DLD1 (cell line): Measurements from ENCODE around the gene PRR36.

ENCODE experiments used
- in situ Hi-C: cut with HindIII; loops from 2 replicates; pipeline ENCODE4 v1.10.0; 2017; ENCODE audit warnings: low sequenced_read_pairs

PRR36 gene

DNA sequence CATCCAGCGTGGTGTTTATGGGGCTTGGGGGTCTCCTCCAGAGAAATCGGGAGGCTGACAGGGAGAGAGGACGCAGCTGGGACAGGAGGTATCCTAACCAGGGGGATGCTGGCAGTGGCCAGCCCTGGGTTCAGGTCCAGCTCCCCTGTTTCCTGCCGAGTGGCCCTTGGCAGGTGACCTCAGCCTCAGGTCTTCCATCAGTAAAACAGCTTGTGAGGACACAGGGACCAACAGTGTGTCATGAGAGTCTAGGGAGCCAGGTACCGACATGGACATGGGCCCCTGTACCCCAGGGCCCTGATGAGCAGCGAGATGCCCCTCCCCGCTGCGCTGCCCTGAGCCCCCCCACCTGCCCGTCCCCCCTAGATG is 24.6 kb downstream of the PRR36 start:
- in situ Hi-C loops = no loop called here

DNA sequence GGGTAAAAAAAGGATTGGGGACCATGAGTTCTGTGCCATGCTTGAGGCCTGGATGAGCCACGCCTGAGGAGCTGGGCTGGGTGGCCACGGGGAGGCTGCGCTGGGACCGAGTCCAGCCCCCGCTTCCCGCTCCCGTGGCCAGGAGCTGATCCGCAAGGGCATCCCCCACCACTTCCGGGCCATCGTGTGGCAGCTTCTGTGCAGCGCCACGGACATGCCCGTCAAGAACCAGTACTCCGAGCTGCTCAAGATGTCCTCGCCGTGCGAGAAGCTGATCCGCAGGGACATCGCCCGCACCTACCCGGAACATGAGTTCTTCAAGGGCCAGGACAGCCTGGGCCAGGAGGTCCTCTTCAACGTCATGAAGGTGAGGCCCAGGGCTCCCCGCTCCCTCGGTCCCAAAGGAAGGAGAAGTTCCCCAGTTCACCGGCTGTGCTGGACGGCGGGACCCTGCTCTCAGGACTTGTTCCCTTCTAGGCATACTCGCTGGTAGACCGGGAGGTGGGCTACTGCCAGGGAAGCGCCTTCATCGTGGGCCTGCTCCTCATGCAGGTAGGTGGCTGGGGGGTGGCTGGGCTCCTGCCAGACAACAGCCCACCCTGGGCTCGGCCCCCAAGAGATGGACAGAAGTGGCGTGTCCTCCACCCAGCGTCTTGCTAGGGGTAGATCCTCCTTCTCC is 25.3 kb downstream of the PRR36 start:
- in situ Hi-C loops = no loop called here

DNA sequence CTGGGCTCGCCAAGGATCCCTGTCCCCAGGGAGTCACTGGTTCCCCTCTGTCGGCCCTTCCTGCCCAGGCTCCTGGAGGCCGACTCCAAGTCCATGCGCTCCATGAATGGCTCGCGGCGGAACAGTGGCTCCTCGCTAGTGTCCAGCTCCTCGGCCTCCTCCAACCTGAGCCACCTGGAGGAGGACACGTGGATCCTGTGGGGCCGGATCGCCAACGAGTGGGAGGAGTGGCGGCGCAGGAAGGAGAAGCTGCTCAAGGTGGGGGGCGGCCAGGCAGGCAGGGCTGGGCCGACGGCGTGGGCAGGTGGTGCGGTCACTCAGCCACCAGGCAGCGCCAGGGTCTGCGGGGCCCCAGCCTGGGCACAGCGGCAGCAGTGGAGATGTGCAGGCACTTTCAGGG is 26.5 kb downstream of the PRR36 start:
- in situ Hi-C loops = no loop called here

DNA sequence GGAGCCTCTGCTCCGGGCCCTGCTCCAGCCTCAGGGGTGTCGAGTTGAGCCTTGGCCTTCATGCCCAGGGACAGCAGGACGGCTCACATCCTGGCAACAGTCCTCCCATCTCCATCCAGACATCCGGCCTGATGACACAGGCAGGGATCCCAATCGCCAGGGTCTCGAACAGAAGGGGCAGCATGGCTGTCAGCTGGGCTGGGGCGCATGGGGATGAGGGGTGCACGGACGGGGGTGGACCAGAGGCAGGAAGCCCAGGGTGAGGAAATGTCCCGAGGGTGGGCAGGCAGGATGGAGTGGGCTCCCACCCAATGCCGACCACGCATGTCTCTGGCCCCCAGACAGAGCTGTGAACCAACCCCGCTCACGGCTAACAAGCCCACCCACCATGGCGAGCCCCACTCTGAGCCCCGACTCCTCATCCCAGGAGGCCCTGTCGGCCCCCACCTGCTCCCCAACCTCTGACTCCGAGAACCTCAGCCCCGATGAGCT is 28.0 kb downstream of the PRR36 start:
- in situ Hi-C loops = no loop called here

DNA sequence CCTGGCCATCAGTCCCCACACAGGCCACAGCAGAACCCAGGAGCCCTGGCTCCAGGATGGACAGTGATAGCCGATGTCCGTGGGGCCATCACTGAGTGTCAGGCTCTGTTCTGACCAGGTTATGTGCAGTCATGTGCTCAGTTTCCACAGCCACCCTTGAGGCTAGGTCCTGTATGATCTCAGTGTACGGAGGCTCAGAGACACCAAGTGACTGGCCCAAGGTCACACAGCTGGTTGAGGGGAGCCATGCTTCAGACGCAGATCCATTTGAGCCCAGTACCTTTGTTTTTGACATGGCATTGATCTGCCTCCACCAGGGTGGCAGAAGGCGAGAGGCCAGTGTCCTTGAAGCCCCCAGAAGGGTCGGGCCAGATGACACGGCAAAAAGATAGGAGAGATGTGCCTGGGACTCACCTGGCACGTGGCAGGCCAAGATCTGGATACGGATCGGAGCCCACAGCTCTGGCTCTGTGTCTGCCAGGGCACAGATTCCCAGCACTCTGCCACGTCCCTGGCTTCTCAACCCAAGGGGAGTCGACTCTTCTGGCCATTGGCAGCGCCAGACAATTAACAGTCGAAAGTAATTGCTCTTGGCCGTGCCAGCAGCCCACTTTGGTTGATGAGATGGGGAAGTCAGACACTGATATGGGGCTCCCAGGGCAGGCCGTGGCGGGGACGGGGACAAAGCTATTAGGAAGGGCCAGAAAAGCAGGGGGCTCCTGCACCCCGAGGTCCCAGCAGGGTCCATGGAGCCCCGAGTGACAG is 28.6 kb downstream of the PRR36 start:
- in situ Hi-C loops = no loop called here

DNA sequence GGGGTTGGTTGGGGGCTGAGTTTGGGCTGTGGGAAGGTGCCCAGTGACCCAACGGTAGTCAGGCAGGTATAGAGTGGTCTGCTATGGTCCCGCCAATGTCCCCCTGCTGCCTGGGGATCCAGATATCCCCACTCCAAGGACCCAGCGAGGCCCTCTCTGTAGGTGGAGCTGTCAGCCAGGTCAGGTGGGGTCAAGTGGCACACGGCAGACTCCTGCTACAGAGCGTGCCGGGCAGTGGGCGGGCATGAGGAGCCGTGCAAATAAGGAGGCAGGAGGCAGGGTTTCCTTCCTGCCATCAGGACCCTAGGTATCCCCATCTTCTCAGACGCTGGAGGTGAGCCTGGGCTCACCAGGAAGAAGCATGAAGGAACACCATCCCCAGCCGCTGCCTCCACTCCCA is 29.2 kb downstream of the PRR36 start:
- in situ Hi-C loops = no loop called here

DNA sequence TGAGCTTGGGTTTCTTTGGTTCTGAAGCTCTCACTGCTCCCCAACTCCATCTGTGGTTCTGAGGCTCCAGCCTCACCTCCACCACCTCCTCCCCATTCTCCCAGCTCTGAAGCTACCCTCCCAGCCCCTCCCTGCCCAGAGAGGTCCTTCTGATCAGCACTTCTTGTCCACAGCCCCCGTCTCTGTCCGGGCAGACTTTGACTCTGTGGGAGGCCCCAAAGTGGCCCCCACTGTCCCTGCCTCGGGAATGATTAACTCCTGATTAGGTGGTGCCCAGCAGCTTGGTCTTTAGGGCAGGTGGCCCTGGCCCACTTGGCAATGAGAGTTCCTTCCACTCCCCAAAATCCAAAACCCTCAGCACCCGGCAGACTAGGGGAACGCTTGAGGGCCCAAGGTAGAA is 29.8 kb downstream of the PRR36 start:
- in situ Hi-C loops = no loop called here

DNA sequence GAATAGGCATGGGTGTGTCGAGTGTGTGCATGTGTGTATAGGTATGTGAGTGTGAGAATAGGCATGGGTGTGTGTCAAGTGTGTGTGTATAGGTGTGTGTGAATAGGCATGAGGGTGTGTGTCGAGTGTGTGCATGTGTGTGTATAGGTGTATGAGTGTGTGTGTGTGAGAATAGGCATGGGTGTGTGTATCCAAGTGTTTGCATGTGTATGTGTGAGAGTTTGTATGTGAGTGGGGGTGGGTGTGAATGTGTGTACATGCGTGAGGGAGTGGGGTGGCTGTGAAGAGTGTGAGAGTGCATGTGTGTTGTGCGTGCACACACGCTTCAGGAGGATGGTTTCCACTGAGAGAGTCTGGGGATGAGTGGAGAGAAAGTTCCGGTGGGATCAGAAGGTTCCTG is 30.7 kb downstream of the PRR36 start:
- in situ Hi-C loops = no loop called here

DNA sequence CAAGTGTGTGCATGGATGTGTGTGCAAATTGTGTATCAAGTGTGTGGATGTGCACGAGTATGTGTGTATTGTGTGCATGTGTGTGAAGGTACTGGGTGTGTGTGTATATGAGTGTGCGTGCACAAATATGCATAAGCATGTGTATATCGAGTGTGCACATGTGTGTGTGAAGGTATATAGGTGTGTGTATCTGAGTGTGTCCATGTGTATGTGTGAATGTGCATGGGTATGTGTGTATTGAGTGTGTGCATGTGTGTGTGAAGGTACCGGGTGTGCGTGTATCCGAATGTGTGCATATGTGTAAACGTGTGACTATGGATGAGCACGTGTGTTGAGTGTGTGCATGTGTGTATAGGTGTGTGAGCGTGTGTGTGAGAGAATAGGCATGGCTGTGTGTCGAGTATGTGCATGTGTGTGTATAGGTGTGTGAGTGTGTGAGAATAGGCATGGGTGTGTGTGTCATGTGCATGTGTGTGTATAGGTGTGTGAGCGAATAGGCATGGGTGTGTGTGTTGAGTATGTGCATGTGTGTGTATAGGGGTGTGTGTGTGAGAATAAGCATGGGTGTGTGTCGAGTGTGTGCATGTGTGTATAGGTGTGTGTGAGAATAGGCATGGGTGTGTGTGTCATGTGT is 31.4 kb downstream of the PRR36 start:
- in situ Hi-C loops = no loop called here

DNA sequence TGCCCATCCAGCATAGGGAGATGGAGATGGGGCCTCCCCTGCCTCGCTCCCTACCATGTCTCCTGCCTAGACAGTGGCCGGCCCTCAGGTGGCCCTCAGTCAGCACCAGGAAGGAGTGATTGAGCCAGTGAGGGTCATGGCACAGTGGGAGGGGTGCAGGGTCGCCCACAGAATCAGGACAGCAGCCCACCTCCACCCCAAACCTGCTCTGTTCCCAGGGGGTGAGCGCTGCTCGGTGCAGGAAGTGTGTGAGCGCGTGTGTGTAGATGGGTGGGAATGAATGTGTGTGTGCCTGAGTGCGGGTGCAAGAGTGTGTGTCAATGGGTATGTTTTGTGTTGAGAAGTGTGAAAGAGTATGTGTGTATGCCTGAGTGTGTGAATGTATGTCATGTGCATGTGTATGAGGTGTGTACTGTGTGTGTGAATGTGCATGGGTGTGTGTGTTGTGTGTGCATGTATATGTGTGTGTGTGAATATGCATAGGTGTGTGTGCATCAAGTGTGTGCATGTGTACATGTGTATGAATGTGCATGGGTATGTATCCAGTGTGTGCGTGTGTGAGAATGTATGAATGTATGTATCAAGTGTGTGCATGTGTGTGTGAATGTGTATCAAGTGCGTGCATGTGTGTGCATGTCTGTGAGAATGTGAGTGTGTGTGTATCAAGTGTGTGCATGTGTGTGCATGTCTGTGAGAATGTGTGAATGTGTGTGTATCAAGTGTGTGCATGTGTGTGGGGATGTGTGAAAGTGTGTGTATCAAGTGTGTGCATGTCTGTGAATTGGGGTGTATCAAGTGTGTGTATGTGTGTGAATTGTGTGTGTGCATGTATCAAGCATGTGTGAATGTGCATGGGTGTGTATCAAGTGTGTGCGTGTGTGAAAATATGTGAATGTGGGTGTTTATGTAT is 32.2 kb downstream of the PRR36 start:
- in situ Hi-C loops = no loop called here

DNA sequence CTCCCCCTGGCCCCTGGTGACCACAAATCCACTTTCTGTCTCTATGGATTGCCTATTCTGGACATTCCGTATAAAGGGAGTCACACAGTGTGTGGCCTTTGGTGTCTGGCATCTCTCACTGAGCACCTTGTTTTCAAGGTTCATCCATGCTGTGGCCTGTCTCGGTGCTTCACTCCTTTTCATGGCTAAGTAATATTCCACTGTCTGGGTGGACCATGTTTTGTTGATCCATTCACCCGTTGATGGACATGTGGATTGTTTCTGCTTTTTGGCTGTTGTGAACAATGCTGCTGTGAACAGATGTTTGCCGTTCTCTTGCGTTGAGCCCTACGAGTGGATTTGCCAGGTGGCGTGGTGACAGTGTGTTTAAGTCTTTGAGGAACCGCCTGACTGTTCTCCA is 33.6 kb downstream of the PRR36 start:
- in situ Hi-C loops = no loop called here

DNA sequence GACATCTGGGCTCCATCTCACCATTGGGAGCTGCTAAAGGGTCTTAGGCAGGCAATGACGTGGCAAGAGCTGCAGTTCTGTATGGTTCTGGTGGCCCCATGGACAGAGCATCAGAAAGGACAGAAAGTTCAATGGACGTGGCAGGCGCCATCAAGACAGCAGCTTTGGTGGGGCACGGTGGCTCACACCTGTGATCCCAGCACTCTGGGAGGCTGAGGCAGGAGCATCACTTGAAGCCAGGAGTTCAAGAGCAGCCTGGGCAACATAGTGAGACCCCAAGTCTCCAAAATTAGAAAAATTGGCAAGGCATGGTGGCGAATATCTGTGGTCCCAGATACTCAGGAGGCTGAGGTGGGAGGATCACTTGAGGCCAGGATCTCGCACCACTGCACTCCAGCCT is 34.7 kb downstream of the PRR36 start:
- in situ Hi-C loops = no loop called here

DNA sequence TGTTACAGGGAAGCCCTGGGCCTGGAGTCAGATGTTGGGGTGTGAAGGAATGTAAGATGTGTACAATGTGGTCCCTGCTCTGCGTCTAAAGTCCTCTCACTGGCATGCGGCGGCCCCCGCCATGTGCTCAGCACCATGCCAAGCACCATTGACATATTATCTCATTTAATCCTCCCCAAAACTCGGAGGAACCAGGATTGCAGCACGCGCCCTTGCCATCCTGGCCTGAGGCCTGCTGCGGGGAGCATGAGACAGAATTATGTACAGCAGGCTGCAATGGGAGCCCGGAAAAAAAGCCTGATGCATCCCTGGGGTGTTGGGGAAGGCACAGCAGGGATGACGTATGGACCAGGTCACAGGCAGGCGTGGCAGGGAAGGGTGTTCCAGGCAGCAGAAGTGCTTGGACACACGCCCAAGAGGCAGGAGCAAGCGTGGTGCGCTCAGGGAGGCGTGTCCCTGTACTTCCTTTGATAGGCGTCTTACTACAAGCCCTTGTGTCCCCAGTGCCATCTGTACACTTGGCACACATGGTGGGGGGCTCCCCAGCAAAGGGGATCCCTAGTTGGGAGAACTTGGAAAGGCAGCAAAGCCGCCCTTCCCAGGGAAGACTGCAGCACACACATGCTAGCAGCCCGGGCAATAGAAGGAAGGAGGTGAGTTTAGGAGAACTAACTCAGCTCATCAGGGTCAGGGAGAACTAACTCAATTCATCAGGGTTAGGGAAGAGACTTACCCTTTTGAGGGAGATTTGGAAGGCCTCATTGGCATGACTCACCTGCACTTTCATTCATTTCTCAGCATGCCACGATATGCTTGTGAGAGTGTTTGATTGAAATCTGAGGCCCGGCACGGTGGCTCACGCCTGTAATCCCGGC is 40.7 kb downstream of the PRR36 start:
- in situ Hi-C loops = no loop called here

DNA sequence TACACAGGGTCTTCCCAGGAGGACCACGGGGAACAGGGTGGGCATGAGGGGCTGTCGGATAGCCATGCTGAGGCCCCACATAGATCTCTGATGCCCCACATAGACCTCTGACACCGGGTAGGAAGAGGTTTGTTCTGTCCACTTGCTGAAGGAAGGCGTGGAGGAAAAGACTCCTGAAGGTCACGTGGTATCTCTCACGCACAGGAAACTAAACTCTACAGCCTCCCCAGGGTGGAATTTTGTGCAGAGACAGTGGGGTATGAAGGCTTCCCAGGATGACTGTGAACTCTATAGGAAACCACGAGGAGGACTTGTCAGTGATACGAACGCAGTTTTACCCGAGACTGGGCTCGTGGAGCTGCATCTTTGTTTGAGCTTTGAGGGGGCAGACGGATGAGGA is 41.4 kb downstream of the PRR36 start:
- in situ Hi-C loops = no loop called here

DNA sequence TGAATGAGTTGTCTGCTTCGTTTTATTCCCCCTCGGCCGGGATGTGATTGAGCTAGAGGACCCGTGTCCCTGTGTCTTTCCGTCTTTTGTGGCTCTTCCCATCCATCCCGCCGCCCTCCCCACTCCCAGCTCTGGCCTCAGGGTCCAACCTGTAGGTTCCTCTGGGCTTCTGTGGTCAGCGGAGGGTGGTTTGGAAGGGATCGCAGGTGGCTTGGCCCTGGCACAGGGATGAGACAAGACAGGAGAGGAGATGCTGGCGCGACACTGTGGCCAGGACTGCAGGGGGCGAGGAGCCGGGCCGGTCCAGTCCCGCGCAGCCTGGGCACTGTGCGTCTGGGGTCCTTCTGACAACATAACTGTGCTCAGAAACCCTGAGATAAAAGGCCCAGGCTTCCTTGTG is 42.2 kb downstream of the PRR36 start:
- in situ Hi-C loops = no loop called here

DNA sequence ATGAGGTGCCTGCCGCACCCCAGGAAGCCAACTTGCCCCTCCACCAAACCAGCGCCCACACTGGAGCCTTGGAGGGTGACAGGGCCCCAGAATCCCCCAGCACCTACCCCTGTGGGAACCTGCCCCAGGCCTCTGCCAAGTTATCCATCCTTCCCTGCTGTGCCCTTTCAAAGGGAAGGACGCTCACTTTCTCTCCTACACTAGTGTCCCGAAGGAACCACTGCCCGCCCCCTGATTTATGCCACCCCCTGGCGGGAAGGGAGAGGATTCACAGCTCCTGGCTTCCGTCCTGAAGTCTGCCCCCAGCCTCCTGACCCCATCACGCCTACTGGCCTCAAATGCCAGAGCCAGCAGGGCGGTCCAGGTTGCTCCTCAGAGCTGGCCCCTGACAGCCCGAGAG is 42.7 kb downstream of the PRR36 start:
- in situ Hi-C loops = no loop called here

DNA sequence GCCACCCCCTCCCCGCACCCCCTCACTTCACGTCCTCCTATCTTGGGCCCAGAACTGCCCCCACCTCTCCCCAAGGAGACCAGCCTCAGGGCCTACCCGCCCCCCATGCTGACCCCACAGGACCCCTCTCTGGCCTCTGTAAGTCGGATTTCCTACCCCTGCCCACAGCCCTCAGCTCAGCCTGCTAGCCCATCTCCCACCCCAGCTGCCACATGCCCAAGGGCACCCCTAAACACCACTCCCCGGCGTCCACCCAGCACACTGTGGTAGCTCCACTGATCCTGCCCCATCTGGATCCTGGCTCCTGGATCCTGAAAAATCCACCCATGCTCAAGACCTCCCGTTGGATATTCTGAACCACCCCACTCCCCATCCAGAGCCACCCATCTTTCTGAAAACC is 43.4 kb downstream of the PRR36 start:
- in situ Hi-C loops = no loop called here

DNA sequence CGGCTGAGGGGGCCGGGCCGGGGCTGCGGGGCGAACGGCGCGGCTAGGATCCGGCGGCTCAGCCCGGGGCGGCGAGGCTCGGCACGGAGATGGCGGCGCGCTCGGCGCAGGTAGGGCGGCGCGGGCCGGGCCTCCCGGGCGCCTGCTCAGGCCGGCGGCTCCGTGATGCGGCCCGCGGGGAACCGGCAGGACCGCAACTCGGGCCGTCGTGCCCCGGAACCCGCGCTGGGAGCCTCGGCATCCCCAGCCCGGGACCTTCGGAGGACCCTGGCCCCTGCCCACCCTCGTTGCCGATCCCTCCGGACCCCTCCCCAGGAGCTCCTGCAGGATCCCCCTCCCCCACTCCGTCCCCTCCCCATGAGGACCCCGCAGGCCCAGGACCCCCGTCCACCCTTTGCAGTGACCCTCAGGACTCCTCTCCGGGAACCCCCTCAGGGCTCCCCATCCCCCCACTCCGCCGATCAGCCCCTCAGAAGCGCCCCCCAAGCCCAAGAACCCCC is 43.9 kb downstream of the PRR36 start:
- in situ Hi-C loops = no loop called here

DNA sequence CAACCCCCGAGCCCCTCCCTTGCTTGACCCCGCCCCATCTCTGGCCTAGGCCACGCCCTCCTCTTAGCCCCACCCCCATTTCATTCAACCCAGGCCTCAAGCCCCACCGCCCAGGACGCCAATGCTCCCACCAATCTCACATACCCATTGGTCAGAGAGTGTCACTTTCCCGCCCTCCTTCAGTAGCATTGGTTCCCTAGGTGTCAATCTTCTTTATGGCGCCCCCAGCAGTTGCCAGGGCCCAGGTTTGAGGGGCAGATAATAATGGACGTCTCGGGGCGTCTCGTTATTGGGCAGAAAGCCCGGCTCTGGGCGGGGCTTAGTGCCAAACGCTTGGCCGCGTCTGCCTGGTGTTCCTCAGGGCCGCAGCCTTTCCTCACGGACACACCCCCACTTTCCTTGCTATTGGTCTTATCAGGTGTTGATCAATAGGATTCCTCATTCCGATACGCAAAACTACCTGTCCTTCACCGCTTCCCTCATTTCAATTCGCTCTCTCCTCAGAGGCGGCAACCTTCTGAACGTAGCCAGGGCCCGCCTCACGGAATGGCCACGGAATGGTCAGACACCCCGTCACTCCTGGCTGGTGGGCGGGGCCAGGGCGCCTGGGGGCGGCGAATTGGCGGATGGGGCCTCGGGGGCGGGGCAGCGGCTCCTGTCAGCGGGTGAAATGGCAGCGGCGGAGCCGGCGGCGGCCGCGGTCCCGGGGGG is 44.5 kb downstream of the PRR36 start, which contains the start of gene EVI5L:
TSS of gene EVI5L (plus strand) at position 658 of the 711 bp plus-strand sequence. CDS start 16,325 bp downstream, outside the sequence.
- in situ Hi-C loops = no loop called here
